Measurements from ENCODE around the gene TSHZ2. TPM values are rescaled to one million over a fixed set of nuclear protein-coding genes. Genes with fewer than 3 reads are reported as not detected.

Gene TSHZ2
- total and polyA plus RNA-seq, 2 experiments from 2014 or later, result 1.1 to 5.2 TPM

DNA sequence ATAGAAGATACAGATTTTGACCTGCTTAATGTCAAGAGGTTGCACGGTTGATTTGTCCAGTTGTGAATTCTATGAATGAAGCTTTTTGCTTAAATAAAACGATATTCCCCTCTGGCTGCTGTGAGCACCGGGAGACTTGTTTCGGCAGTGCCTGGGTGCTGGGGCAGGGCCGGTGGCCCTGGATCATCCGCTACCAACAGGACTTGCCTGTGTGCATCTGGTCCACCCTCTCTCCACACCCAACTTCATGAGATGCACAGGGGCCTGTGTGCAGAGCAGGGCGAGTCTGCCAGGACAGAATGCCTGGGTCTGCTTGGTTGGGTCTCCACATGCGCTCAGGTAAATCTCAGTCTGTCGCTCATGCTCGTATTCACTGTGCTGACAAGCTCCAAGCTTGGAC is 65.5 kb downstream of the TSHZ2 start:
- peaks cover 2% of the 10 kb centered on the region for H3K79me2 ChIP-seq
- H3K36me3 ChIP-seq (replicated peaks; ENCODE audit: insufficient read depth, low read depth), result no peaks in the 10 kb centered on the region
- no peak for DNase-seq (ENCODE audit: low spot score)
- no peaks in the 10 kb centered on the region for H3K9me3 ChIP-seq (ENCODE audit: low read depth)
- H3K9me2 ChIP-seq (replicated peaks; ENCODE audit: insufficient read depth), result no peaks in the 10 kb centered on the region
- no peak overlapping the region for H3K4me3 ChIP-seq
- H3K4me2 ChIP-seq, result no peak overlapping the region
- WGBS (ENCODE audit: low lambda C conversion rate, missing lambda C conversion rate), result 99% methylated on average over 10 of the region's 10 CpGs
- TF ChIP-seq, protein P1, sequence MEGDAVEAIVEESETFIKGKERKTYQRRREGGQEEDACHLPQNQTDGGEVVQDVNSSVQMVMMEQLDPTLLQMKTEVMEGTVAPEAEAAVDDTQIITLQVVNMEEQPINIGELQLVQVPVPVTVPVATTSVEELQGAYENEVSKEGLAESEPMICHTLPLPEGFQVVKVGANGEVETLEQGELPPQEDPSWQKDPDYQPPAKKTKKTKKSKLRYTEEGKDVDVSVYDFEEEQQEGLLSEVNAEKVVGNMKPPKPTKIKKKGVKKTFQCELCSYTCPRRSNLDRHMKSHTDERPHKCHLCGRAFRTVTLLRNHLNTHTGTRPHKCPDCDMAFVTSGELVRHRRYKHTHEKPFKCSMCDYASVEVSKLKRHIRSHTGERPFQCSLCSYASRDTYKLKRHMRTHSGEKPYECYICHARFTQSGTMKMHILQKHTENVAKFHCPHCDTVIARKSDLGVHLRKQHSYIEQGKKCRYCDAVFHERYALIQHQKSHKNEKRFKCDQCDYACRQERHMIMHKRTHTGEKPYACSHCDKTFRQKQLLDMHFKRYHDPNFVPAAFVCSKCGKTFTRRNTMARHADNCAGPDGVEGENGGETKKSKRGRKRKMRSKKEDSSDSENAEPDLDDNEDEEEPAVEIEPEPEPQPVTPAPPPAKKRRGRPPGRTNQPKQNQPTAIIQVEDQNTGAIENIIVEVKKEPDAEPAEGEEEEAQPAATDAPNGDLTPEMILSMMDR (IDR thresholded peaks at IDR 0.05; ENCODE audit: poor library complexity), result no peak
- TF ChIP-seq EZH2phosphoT487 (IDR thresholded peaks at IDR 0.05; ENCODE audit: low read depth, severe bottlenecking, unreplicated experiment) (no peak), EZH2 (IDR thresholded peaks at IDR 0.05; ENCODE audit: borderline replicate concordance) (no peak)
- H3K27ac ChIP-seq, result no peak overlapping the region
- H3K27me3 ChIP-seq, result no peaks in the 10 kb centered on the region
- no peaks in the 10 kb centered on the region for H3K4me1 ChIP-seq (ENCODE audit: insufficient read depth)
- no peak overlapping the region for H2AFZ ChIP-seq
- no peaks in the 10 kb centered on the region for H4K20me1 ChIP-seq (ENCODE audit: insufficient read depth, poor library complexity, severe bottlenecking)

DNA sequence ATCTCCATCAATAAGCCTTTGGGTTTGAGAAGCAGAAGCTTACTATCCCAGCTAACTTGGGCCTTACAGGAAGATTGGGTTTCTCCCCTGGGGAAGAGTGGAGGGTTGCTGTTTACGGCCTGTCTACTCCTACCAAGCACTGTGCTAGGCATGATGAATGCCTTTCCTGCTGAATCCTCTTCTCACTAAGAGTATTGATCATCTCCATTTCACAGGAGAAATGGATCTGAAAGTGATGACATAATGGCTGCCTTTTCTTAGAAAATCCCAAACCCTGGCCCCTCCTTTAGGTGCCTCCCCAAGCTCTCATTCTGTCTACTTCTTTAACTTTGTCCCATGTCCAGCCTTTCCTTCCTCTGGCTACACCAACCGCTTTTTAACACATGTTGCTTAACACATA is 66.1 kb downstream of the TSHZ2 start:
- Histone ChIP-seq H2AFZ (no peak overlapping the region), H4K20me1 (ENCODE audit: insufficient read depth, poor library complexity, severe bottlenecking) (no peaks in the 10 kb centered on the region), H3K9me3 (ENCODE audit: low read depth) (no peaks in the 10 kb centered on the region), H3K79me2 (peaks cover 2% of the 10 kb centered on the region), H3K4me2 (no peak overlapping the region), H3K27ac (no peak overlapping the region), H3K27me3 (no peaks in the 10 kb centered on the region), H3K4me1 (ENCODE audit: insufficient read depth) (no peaks in the 10 kb centered on the region), H3K36me3 (replicated peaks; ENCODE audit: insufficient read depth, low read depth) (no peaks in the 10 kb centered on the region), H3K9me2 (replicated peaks; ENCODE audit: insufficient read depth) (no peaks in the 10 kb centered on the region), H3K4me3 (no peak overlapping the region)
- DNase-seq (ENCODE audit: low spot score), result no peak
- WGBS (ENCODE audit: low lambda C conversion rate, missing lambda C conversion rate), result 97% methylated on average over 2 of the region's 2 CpGs
- TF ChIP-seq EZH2 (IDR thresholded peaks at IDR 0.05; ENCODE audit: borderline replicate concordance), result no peak
- TF ChIP-seq EZH2phosphoT487 (IDR thresholded peaks at IDR 0.05; ENCODE audit: low read depth, severe bottlenecking, unreplicated experiment), result no peak
- TF ChIP-seq, protein P1 (IDR thresholded peaks at IDR 0.05; ENCODE audit: poor library complexity), result no peak

DNA sequence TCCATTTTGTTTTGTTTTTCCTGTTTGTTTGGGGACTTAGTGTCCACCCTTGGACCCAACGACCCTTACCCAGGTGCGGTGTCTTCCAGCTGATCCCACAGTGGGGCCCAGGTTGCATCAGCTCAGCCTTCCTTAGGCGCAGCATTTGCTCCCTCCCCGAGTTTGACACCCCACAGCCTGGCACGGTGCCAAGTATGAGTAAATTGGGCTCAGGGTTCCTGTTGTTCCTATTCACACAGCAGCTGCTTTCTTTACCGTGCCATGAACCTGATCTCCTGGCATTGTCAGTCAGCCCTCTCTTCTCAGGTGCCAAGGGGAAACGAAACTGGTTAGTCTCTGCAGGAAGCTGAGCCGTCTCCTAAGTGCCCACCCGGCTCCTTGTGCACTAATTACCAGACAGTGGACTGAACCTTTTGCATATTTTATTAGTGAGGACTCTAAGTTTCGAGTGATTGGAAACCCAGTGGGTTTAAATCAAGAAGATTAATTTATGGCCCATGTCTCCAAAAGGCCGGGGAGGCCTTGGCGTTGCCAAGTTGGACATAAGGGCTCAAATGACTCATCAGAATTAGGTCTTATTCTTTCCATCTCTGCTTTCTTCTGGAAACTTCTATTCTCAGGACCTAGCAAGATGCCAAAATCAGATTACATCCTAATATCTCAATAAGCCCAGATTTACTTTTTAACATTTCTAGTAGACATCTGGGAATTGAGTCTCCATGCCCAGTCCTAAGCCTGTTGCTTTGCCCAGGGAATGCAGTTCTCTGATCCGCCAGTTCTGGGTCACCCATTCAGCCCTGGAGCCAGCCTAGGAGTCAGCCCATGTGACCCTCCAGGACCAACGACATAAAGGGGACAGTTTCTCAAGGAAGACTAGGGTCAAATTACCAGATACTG is 68.8 kb downstream of the TSHZ2 start:
- H3K36me3 ChIP-seq (replicated peaks; ENCODE audit: insufficient read depth, low read depth), result no peaks in the 10 kb centered on the region
- H2AFZ ChIP-seq, result no peak overlapping the region
- H3K4me3 ChIP-seq, result no peak overlapping the region
- DNase-seq (ENCODE audit: low spot score), result no peak
- no peaks in the 10 kb centered on the region for H3K27me3 ChIP-seq
- H3K9me2 ChIP-seq (replicated peaks; ENCODE audit: insufficient read depth), result no peaks in the 10 kb centered on the region
- no peak overlapping the region for H3K27ac ChIP-seq
- peaks cover 2% of the 10 kb centered on the region for H3K79me2 ChIP-seq
- H3K4me1 ChIP-seq (ENCODE audit: insufficient read depth), result no peaks in the 10 kb centered on the region
- no peak overlapping the region for H3K4me2 ChIP-seq
- TF ChIP-seq, protein P1 (IDR thresholded peaks at IDR 0.05; ENCODE audit: poor library complexity), result no peak
- WGBS (ENCODE audit: low lambda C conversion rate, missing lambda C conversion rate), result 89% methylated on average over 14 of the region's 14 CpGs
- H3K9me3 ChIP-seq (ENCODE audit: low read depth), result no peaks in the 10 kb centered on the region
- no peaks in the 10 kb centered on the region for H4K20me1 ChIP-seq (ENCODE audit: insufficient read depth, poor library complexity, severe bottlenecking)
